H9 (cell line): ENCODE results near the gene GGT5. TPM values are rescaled to one million over a fixed set of nuclear protein-coding genes. Genes with fewer than 3 reads are reported as not detected.

Experiments
- DNase-seq: peaks from one replicate; pipeline ENCODE4 v3.0.0-alpha.2; 2017
- H2AFZ ChIP-seq: one replicate; pipeline ENCODE4 v1.6.1; 2013; ENCODE audit warnings: mild to moderate bottlenecking, low read length, control low read depth, moderate library complexity
- H2AK5ac ChIP-seq: 2 replicates; pipeline ENCODE4 v1.6.1; 2013; ENCODE audit warnings: low read length, control low read depth, mixed read lengths; ENCODE audit not compliant: insufficient read length
- H2BK120ac ChIP-seq: one replicate; pipeline ENCODE4 v1.6.1; 2013; ENCODE audit warnings: low read depth, mild to moderate bottlenecking, low read length, control low read depth, inconsistent platforms; ENCODE audit not compliant: poor library complexity, severe bottlenecking
- H2BK12ac ChIP-seq: 2 replicates; pipeline ENCODE4 v1.6.1; 2013; ENCODE audit warnings: low read length, control low read depth, mixed read lengths, low read depth; ENCODE audit not compliant: insufficient read length
- H2BK15ac ChIP-seq: 2 replicates; pipeline ENCODE4 v1.6.1; 2013; ENCODE audit warnings: low read depth, low read length, control low read depth
- H2BK20ac ChIP-seq: one replicate; pipeline ENCODE4 v1.6.1; 2013; ENCODE audit warnings: low read depth, mild to moderate bottlenecking, low read length, control low read depth, inconsistent platforms; ENCODE audit not compliant: poor library complexity, severe bottlenecking
- H2BK5ac ChIP-seq: 2 replicates; pipeline ENCODE4 v1.6.1; 2013; ENCODE audit warnings: low read length, control low read depth, mixed read lengths; ENCODE audit not compliant: insufficient read length
- H3K14ac ChIP-seq: 2 replicates; pipeline ENCODE4 v1.6.1; 2013; ENCODE audit warnings: low read length, control low read depth; ENCODE audit not compliant: insufficient read depth
- H3K18ac ChIP-seq: 2 replicates; pipeline ENCODE4 v1.6.1; 2013; ENCODE audit warnings: low read depth, mild to moderate bottlenecking, mixed read lengths, low read length, control low read depth; ENCODE audit not compliant: insufficient read length
- H3K23ac ChIP-seq: 2 replicates; pipeline ENCODE4 v1.6.1; 2013; ENCODE audit warnings: low read length, control low read depth, mixed read lengths, low read depth; ENCODE audit not compliant: insufficient read length
- H3K23me2 ChIP-seq: 2 replicates; pipeline ENCODE4 v1.6.1; 2013; ENCODE audit warnings: low read depth, mild to moderate bottlenecking, mixed read lengths, low read length, control low read depth; ENCODE audit not compliant: insufficient read length, poor library complexity, severe bottlenecking
- H3K27ac ChIP-seq: 2 replicates; pipeline ENCODE4 v1.5.1; 2013; ENCODE audit warnings: low read length, control low read depth, mixed read lengths, low read depth; ENCODE audit not compliant: insufficient read length
- H3K27me3 ChIP-seq: 2 replicates; pipeline ENCODE4 v1.6.1; 2013; ENCODE audit warnings: low read length, control low read depth, inconsistent platforms; ENCODE audit not compliant: insufficient read depth
- H3K4ac ChIP-seq: 2 replicates; pipeline ENCODE4 v1.6.1; 2013; ENCODE audit warnings: low read depth, mild to moderate bottlenecking, control low read depth, inconsistent platforms, low read length, moderate library complexity
- H3K4me1 ChIP-seq: 2 replicates; pipeline ENCODE4 v1.6.1; 2013; ENCODE audit warnings: low read length, control low read depth, inconsistent platforms; ENCODE audit not compliant: insufficient read depth
- H3K4me2 ChIP-seq: 2 replicates; pipeline ENCODE4 v1.6.1; 2013; ENCODE audit warnings: low read length, control low read depth, mixed read lengths; ENCODE audit not compliant: insufficient read length, insufficient read depth
- H3K56ac ChIP-seq: 2 replicates; pipeline ENCODE4 v1.6.1; 2013; ENCODE audit warnings: low read depth, mild to moderate bottlenecking, mixed read lengths, low read length, control low read depth; ENCODE audit not compliant: insufficient read length
- H3K79me1 ChIP-seq: 2 replicates; pipeline ENCODE4 v1.6.1; 2013; ENCODE audit warnings: low read depth, mild to moderate bottlenecking, moderate library complexity, low read length, control low read depth, inconsistent platforms; ENCODE audit not compliant: insufficient read depth, poor library complexity, severe bottlenecking
- H3K79me2 ChIP-seq: 2 replicates; pipeline ENCODE4 v1.6.1; 2013; ENCODE audit warnings: low read length, control low read depth, inconsistent platforms; ENCODE audit not compliant: insufficient read depth
- H3K9ac ChIP-seq: 2 replicates; pipeline ENCODE4 v1.6.1; 2013; ENCODE audit warnings: low read length, control low read depth, mixed read lengths; ENCODE audit not compliant: insufficient read length; ENCODE audit errors: extremely low read depth
- H3K9me3 ChIP-seq: one replicate; pipeline ENCODE4 v1.6.1; 2013; ENCODE audit warnings: low read depth, low read length, inconsistent platforms; ENCODE audit not compliant: control insufficient read depth
- H3T11ph ChIP-seq: one replicate; pipeline ENCODE4 v1.6.1; 2013; ENCODE audit warnings: mild to moderate bottlenecking, low read length, control low read depth, inconsistent platforms
- H4K20me1 ChIP-seq: one replicate; pipeline ENCODE4 v1.6.1; 2013; ENCODE audit not compliant: control insufficient read depth, insufficient read length, insufficient read depth
- H4K5ac ChIP-seq: 2 replicates; pipeline ENCODE4 v1.6.1; 2013; ENCODE audit warnings: low read depth, mild to moderate bottlenecking, mixed read lengths, low read length, control low read depth; ENCODE audit not compliant: insufficient read length
- H4K8ac ChIP-seq: replicated peaks from 2 replicates; pipeline ENCODE4 v1.6.1; 2013; ENCODE audit warnings: low read length, control low read depth, mixed read lengths, low read depth; ENCODE audit not compliant: insufficient read length
- H4K91ac ChIP-seq: 2 replicates; pipeline ENCODE4 v1.6.1; 2013; ENCODE audit warnings: low read depth, mild to moderate bottlenecking, moderate library complexity, mixed read lengths, low read length, control low read depth; ENCODE audit not compliant: insufficient read length
- H3K27ac Mint-ChIP-seq, 3 experiments: 2 replicates in 2 of 3; 3 replicates in 1 of 3; pipeline ENCODE4 v1.8.0; 2020 to 2021; ENCODE audit warnings: mixed read lengths in 3 of 3, mild to moderate bottlenecking in 1 of 3, moderate library complexity in 1 of 3
- H3K27me3 Mint-ChIP-seq: 2 replicates; pipeline ENCODE4 v1.8.0; 2021; ENCODE audit warnings: low read depth, mild to moderate bottlenecking, moderate library complexity, mixed read lengths
- H3K36me3 Mint-ChIP-seq, 3 experiments: 2 replicates in 2 of 3; 3 replicates in 1 of 3; pipeline ENCODE4 v1.8.0; 2020 to 2021; ENCODE audit warnings: low read depth in 3 of 3, mixed read lengths in 3 of 3; ENCODE audit not compliant: insufficient read depth in 1 of 3
- H3K4me1 Mint-ChIP-seq, 2 experiments: 2 replicates each; pipeline ENCODE4 v1.8.0; 2020; ENCODE audit warnings: mixed read lengths in 2 of 2
- H3K4me3 Mint-ChIP-seq, 2 experiments: 2 replicates in 1 of 2; 3 replicates in 1 of 2; pipeline ENCODE4 v1.8.0; 2020 to 2021; ENCODE audit warnings: mild to moderate bottlenecking in 2 of 2, mixed read lengths in 2 of 2, moderate library complexity in 1 of 2
- H3K9me3 Mint-ChIP-seq, 2 experiments: 2 replicates in 1 of 2; 3 replicates in 1 of 2; pipeline ENCODE4 v1.8.0; 2020; ENCODE audit warnings: mild to moderate bottlenecking in 2 of 2, mixed read lengths in 2 of 2, moderate library complexity in 1 of 2
- WGBS: extraction: QIAGEN DNeasy Blood & Tissue Kit; methylation state at CpG from one replicate; pipeline ENCODE4 v1.1.7; 2013; ENCODE audit warnings: missing lambda C conversion rate, low lambda C conversion rate, mixed read lengths; ENCODE audit not compliant: insufficient read length; ENCODE audit errors: extremely low coverage; 5-methylcytosine and 5-hydroxymethylcytosine counted together
- total RNA-seq: library from RNA; stranded (reverse); gene quantifications from 2 replicates; pipeline ENCODE4 v1.2.1, GENCODE V29; 2021
- TF ChIP-seq, protein P1 (sequence below): fragments of 200-600 bp; sonication (generic); conservative IDR thresholded peaks from 3 replicates; pipeline ENCODE4 v1.8.0; 2021; ENCODE audit warnings: antibody characterized with exemption, mild to moderate bottlenecking

GGT5 gene
- total RNA-seq, 1 experiment from 2014 or later, result 0.20 TPM

DNA sequence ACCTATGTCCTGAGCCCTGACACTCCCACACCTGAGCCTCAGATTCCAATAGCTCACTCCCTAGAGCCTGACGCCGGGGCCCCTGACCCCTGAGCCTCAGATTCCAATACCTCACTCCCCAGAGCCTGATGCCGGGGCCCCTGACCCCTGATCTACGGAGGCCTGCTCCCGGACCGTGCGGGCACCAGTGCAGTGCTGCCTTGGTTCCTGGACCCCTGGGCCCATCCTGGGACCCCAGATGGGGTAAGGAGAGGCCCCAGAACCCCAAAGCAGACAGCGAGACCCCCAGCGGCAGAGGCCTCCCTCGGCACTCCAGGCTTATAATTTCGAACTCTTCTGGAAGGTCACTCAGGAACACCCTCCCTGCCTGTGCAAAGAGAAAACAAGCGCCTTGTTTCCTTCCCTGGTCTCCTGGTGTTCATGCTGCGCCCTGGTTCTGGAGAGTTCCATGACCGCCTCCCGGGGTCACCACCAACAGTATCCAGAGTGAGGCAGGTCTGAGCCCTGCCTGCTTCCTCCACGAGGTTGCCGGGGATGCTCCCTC, 56.1 kb downstream of the GGT5 start:
- Histone ChIP-seq H3K27ac (no peak overlapping the region), H4K5ac (no peak overlapping the region), H3K18ac (no peak overlapping the region), H2BK120ac (no peak overlapping the region), H3T11ph (no peak overlapping the region), H2BK15ac (no peak overlapping the region), H3K9me3 (no peaks in the 10 kb centered on the region), H4K91ac (no peak overlapping the region), H2BK5ac (no peak overlapping the region), H3K27me3 (no peaks in the 10 kb centered on the region), H2BK12ac (no peak overlapping the region), H4K20me1 (no peaks in the 10 kb centered on the region), H3K79me2 (no peaks in the 10 kb centered on the region), H3K56ac (no peak overlapping the region), H2BK20ac (no peak overlapping the region), H3K9ac (no peak overlapping the region), H3K23me2 (no peaks in the 10 kb centered on the region), H3K79me1 (no peaks in the 10 kb centered on the region), H2AFZ (no peak overlapping the region), H3K14ac (no peak overlapping the region), H3K4me1 (no peaks in the 10 kb centered on the region), H4K8ac (no peak overlapping the region), H3K4ac (no peak overlapping the region), H3K4me2 (no peak overlapping the region), H2AK5ac (no peak overlapping the region), H3K23ac (no peak overlapping the region)
- Mint-ChIP-seq H3K4me3 (no peak overlapping the region), H3K27me3 (no peaks in the 10 kb centered on the region), H3K4me1 (peaks cover 4 to 13% of the 10 kb centered on the region in 2 experiments; a peak in 3 of 4 replicates), H3K9me3 (peaks cover 0 to 3% of the 10 kb centered on the region in 2 experiments; a peak in 1 of 5 replicates), H3K36me3 (no peaks in the 10 kb centered on the region), H3K27ac (no peak overlapping the region; a peak in 1 of 7 replicates)
- TF ChIP-seq, protein P1, sequence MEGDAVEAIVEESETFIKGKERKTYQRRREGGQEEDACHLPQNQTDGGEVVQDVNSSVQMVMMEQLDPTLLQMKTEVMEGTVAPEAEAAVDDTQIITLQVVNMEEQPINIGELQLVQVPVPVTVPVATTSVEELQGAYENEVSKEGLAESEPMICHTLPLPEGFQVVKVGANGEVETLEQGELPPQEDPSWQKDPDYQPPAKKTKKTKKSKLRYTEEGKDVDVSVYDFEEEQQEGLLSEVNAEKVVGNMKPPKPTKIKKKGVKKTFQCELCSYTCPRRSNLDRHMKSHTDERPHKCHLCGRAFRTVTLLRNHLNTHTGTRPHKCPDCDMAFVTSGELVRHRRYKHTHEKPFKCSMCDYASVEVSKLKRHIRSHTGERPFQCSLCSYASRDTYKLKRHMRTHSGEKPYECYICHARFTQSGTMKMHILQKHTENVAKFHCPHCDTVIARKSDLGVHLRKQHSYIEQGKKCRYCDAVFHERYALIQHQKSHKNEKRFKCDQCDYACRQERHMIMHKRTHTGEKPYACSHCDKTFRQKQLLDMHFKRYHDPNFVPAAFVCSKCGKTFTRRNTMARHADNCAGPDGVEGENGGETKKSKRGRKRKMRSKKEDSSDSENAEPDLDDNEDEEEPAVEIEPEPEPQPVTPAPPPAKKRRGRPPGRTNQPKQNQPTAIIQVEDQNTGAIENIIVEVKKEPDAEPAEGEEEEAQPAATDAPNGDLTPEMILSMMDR, result no peak
- WGBS, result no CpG with 5 or more reads among the region's 17 CpGs
- no peak for DNase-seq
